GM12874 (cell line): ENCODE results near the gene MIA3.

Experiments
- TF ChIP-seq, protein P1 (sequence below): IDR thresholded peaks from 2 replicates; pipeline ENCODE4 v1.5.1; 2011; ENCODE audit warnings: low read depth, mild to moderate bottlenecking, control low read depth, low read length, moderate library complexity; ENCODE audit not compliant: insufficient read depth

Gene MIA3

DNA sequence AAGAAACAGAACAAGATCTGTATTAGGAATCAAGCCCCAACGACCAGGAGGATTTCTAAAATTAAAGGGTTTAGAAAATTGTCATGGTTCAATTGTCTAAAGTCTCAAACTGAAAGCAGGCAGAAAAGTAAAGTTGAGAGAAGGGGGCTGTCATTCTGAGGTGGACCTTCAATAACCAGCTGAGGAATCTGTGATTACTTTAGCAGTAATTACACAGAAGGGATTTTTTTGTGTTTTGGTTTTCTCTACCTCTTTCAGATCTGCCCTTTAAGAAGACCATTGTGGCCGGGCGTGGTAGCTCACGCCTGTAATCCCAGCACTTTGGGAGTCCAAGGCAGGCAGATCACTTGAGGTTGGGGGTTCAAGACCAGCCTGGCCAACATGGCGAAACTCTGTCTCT, 77.0 kb downstream of the MIA3 start:
- TF ChIP-seq, protein P1, sequence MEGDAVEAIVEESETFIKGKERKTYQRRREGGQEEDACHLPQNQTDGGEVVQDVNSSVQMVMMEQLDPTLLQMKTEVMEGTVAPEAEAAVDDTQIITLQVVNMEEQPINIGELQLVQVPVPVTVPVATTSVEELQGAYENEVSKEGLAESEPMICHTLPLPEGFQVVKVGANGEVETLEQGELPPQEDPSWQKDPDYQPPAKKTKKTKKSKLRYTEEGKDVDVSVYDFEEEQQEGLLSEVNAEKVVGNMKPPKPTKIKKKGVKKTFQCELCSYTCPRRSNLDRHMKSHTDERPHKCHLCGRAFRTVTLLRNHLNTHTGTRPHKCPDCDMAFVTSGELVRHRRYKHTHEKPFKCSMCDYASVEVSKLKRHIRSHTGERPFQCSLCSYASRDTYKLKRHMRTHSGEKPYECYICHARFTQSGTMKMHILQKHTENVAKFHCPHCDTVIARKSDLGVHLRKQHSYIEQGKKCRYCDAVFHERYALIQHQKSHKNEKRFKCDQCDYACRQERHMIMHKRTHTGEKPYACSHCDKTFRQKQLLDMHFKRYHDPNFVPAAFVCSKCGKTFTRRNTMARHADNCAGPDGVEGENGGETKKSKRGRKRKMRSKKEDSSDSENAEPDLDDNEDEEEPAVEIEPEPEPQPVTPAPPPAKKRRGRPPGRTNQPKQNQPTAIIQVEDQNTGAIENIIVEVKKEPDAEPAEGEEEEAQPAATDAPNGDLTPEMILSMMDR = no peak

DNA sequence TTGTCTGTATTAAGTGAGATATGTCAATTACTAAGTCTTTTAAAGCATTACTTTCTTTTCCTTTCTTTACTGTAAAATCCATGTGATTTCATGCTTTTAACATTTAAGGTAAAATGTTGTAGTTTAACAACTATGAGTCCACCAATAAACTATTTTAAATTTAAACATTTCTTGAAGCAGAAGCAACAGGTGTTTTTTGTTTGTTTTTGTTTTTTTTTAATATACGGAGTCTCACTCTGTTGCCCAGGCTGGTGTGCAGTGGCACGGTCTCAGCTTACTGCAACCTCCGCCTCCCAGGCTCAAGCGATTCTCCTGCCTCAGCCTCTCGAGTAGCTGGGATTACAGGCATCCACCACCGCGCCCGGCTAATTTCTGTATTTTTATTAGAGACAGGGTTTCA, 78.8 kb downstream of the MIA3 start:
- TF ChIP-seq, protein P1 = no peak

DNA sequence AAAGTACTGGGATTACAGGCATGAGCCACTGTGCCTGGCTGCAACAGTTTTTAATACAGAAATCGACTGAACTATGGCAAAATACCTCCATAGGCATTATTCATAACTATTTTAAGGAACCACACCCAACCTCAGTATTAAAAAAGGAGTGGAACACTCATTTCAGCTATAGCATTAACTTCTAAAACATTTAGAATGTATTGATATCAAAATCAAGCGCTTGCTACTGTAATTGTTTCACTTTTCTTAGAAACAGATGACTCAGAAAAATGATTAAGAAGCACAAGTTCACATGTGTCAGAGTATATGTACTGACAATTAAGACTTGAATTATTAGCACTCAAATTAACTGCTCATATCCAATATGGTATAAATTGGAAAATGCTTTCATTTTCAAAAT, 79.3 kb downstream of the MIA3 start:
- TF ChIP-seq, protein P1 = no peak

DNA sequence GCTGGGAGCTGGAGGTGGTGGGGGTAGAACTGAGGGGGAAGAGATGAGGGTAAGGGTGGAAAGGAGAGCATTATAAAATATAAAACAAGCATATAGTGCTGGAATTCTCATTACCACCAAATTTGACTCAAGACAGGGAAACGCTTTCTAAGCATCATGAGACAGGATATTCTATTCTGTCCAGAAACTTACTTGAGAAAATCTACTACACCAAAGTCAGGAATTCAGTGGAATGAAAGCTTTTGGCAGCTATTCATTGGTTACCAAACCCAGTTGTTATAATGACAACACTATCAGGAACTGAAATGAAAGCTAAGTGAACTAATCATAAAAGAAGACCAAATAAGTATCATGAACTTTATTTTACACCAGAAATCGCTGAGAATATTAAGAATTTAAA, 79.9 kb downstream of the MIA3 start:
- TF ChIP-seq, protein P1 = no peak

DNA sequence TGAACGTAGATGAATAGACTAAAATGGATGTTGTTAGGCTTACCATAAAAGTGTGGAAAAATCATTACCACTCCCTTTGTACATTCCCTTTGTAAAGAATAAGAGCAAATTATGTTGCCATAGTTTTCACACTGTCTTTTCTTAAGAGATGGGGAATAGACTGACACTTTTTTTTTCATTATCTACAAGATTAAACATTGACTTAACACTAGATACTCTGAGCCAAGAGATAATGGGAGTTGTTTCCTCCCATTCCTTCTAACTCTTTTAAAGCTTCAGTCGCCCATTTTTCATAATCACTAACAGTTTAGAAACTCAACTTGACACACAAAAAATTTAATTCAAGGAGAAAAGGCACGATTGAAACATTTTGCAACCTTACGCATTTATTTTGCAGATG, 84.3 kb downstream of the MIA3 start:
- TF ChIP-seq, protein P1 = no peak

DNA sequence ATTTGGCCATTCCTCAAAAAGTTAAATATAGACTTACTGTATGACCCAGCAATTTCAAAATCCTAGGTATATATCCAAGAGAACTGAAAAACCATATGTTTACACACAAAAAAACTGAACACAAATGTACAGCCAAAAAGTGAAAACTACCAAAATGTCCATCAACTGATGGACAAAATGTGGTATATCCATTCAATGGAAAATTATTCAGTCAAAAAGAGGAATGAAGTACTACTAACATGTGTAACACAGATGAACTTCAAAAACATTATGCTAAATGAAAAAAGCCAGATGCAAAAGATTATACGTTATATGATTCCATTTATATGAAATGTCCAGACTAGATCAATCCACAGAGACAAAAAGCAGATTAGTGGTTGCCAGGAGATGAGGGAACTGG, 86.4 kb downstream of the MIA3 start:
- TF ChIP-seq, protein P1 = no peak

DNA sequence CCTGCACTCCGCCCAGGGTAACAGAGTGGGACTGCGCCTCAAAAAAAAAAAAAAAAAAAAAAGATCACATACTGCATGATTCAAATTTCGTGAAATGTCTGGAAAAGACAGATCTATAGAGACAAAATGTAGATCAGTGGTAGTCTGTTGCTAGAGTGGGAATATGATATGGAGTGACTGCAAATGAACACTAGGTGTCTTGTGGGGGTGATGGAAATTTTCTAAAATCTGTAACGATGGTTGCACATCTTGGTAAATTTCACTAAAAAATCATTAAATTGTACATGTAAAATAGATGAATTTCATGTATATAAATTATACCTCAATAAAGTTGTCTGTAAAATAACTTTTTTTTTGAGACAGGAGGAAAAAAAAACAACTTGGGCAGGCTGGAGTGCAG, 88.9 kb downstream of the MIA3 start:
- TF ChIP-seq, protein P1 = no peak

DNA sequence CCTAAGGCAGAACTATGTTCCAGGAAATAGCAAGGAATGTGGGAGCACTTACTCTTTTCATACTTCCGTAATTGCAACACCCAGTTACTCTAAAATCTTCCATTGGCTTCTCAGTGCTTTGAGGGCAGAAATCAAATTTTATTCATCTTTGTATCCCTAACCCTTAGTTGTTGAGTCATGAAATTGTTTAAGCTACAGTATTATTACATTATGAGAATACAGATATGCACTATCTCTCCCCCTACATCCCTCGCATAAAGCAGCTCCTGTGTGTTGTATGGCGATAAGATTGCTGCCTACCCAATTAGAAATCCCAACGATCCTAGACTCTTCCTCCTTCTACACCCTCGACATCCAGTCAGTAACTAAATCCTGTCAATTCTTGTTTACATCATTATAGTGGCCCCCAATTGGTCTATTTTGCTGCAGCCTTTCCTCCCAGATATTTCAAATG, 91.8 kb downstream of the MIA3 start:
- TF ChIP-seq, protein P1 = no peak
